Mammary epithelial cell (primary cell): Measurements from ENCODE around the gene CIBAR2.

Experiments used
- CTCF ChIP-seq, 2 donors: IDR thresholded peaks in 1 of 2; conservative IDR thresholded peaks in 1 of 2; 2 replicates each; pipeline ENCODE4 v1.5.1; 2011 to 2012; ENCODE audit warnings: inconsistent platforms in 2 of 2, low read length in 2 of 2, mild to moderate bottlenecking in 2 of 2, control low read depth in 1 of 2, low read depth in 1 of 2; ENCODE audit not compliant: insufficient read depth in 1 of 2; ENCODE audit errors: extremely low read depth in 1 of 2
- EZH2 ChIP-seq: IDR thresholded peaks from 2 replicates; pipeline ENCODE4 v1.6.1; 2012; ENCODE audit warnings: low read length, inconsistent platforms, borderline replicate concordance

DNA sequence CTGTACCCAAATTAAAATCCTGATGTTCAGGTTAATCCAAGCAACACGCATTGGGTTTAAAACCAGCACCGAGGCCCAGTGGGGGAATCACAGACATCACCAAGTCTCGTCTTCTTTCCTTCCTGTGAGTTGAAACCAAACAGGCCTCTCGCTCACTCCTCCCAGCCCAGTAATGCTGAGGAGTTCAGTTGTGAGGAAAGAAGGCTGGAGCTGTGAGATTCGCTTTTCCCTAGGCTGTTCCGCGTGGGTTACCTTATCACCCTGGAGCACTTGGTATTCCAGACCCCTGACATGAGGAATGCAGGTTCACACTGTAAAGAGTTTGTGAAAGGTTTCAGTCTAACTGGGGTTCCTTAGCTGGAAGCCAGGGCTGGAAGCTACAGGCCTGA, 20.8 kb downstream of the CIBAR2 start:
- TF ChIP-seq CTCF (conservative IDR thresholded peaks at IDR 0.05 in 1 of 2, IDR thresholded peaks at IDR 0.05 in 1 of 2; ENCODE audit: extremely low read depth in 1 of 2, insufficient read depth in 1 of 2, low read depth in 1 of 2, low read length in 2 of 2) (no peak), EZH2 (no peak)
